ENCODE measurements around the gene SLC25A19. TPM values are rescaled to one million over a fixed set of nuclear protein-coding genes. Genes with fewer than 3 reads are reported as not detected.

SLC25A19 gene
- total RNA-seq, 1 experiment from 2014 or later = 29.0 TPM

- no peak overlapping the region for H3K4me3 ChIP-seq (ENCODE audit: low read depth in 2 of 2, low read length in 2 of 2)
- TF ChIP-seq SIN3A (IDR thresholded peaks at IDR 0.05; ENCODE audit: borderline replicate concordance, insufficient read depth, low read depth, low read length) (no peak), TCF7L2 (IDR thresholded peaks at IDR 0.05; ENCODE audit: low read depth, low read length) (no peak), POLR2AphosphoS5 (IDR thresholded peaks at IDR 0.05; ENCODE audit: low read depth, low read length) (no peak)
- 0 out of 2 replicates have a peak, but pooled peaks have one; percentile 40 for ATAC-seq
- no peak overlapping the region for H3K27ac ChIP-seq (ENCODE audit: low read length)
- POLR2A ChIA-PET = no interaction called here
- BruUV-seq (replicated peaks) = no TSS peak
- in situ Hi-C loops (cut with HindIII; ENCODE audit: low pct_unique_long_range_greater_than_20kb, low sequenced_read_pairs) (no loop called here), intact Hi-C loops (cut with micrococcal nuclease; ENCODE audit: unreplicated experiment) (no loop called here)
- H3K9me3 ChIP-seq (ENCODE audit: control insufficient read depth, insufficient read depth, low read depth, low read length) = no peaks in the 10 kb centered on the region
- CTCF ChIA-PET = interaction anchor here (0.7 to 1.6 kb wide), 2 partner anchors 12 to 17 kb away, joined by 3 to 9 read pairs; no protein-coding TSS in a partner anchor
- H3K36me3 ChIP-seq (ENCODE audit: control insufficient read depth, insufficient read depth, low read length) = no peaks in the 10 kb centered on the region
- no peaks in the 10 kb centered on the region for H3K27me3 ChIP-seq (ENCODE audit: control insufficient read depth, insufficient read depth, low read length)
- DNase-seq (ENCODE audit: low read depth, low spot score) = no peak
- H3K4me1 ChIP-seq (ENCODE audit: control insufficient read depth, insufficient read depth, low read length) = 0 out of 2 replicates have a peak, but pooled peaks cover 2% of the 10 kb centered on the region
Measured at GRCh38 chr17:75335315-75335714, 46.1 kb upstream of the SLC25A19 start.

GRCh38 chr17:75334723-75335122, 45.5 kb upstream of the SLC25A19 start:
- DNase-seq (ENCODE audit: low read depth, low spot score) (no peak), ATAC-seq (no peak)
- CTCF ChIA-PET = interaction anchor here (1.6 kb wide), 1 partner anchor 12 kb away, joined by 9 read pairs; no protein-coding TSS in a partner anchor
- H3K36me3 ChIP-seq (ENCODE audit: control insufficient read depth, insufficient read depth, low read length) = no peaks in the 10 kb centered on the region
- in situ Hi-C loops (cut with HindIII; ENCODE audit: low pct_unique_long_range_greater_than_20kb, low sequenced_read_pairs) (no loop called here), intact Hi-C loops (cut with micrococcal nuclease; ENCODE audit: unreplicated experiment) (no loop called here)
- no peaks in the 10 kb centered on the region for H3K27me3 ChIP-seq (ENCODE audit: control insufficient read depth, insufficient read depth, low read length)
- POLR2A ChIA-PET = no interaction called here
- H3K27ac ChIP-seq (ENCODE audit: low read length) = no peak overlapping the region
- no TSS peak for BruUV-seq (replicated peaks)
- H3K4me1 ChIP-seq (ENCODE audit: control insufficient read depth, insufficient read depth, low read length) = 0 out of 2 replicates have a peak, but pooled peaks cover 2% of the 10 kb centered on the region
- TF ChIP-seq CTCF (IDR thresholded peaks at IDR 0.05) (no peak), TCF7L2 (IDR thresholded peaks at IDR 0.05; ENCODE audit: low read depth, low read length) (no peak), REST (IDR thresholded peaks at IDR 0.05; ENCODE audit: insufficient read depth in 1 of 2, low read depth in 2 of 2, low read length in 1 of 2) (no peak), POLR2AphosphoS5 (IDR thresholded peaks at IDR 0.05; ENCODE audit: low read depth, low read length) (no peak), SIN3A (IDR thresholded peaks at IDR 0.05; ENCODE audit: borderline replicate concordance, insufficient read depth, low read depth, low read length) (no peak)
- H3K4me3 ChIP-seq (ENCODE audit: low read depth in 2 of 2, low read length in 2 of 2) = no peak overlapping the region
- no peaks in the 10 kb centered on the region for H3K9me3 ChIP-seq (ENCODE audit: control insufficient read depth, insufficient read depth, low read depth, low read length)

- ATAC-seq (no peak), DNase-seq (ENCODE audit: low read depth, low spot score) (no peak)
- no peak overlapping the region for H3K4me3 ChIP-seq (ENCODE audit: low read depth in 2 of 2, low read length in 2 of 2)
- TF ChIP-seq SIN3A (IDR thresholded peaks at IDR 0.05; ENCODE audit: borderline replicate concordance, insufficient read depth, low read depth, low read length) (no peak), POLR2AphosphoS5 (IDR thresholded peaks at IDR 0.05; ENCODE audit: low read depth, low read length) (no peak), REST (IDR thresholded peaks at IDR 0.05; ENCODE audit: insufficient read depth in 1 of 2, low read depth in 2 of 2, low read length in 1 of 2) (no peak), TCF7L2 (IDR thresholded peaks at IDR 0.05; ENCODE audit: low read depth, low read length) (no peak), CTCF (IDR thresholded peaks at IDR 0.05) (no peak)
- no peaks in the 10 kb centered on the region for H3K9me3 ChIP-seq (ENCODE audit: control insufficient read depth, insufficient read depth, low read depth, low read length)
- H3K27ac ChIP-seq (ENCODE audit: low read length) = no peak overlapping the region
- intact Hi-C loops (cut with micrococcal nuclease; ENCODE audit: unreplicated experiment) = no loop called here
- H3K4me1 ChIP-seq (ENCODE audit: control insufficient read depth, insufficient read depth, low read length) = 0 out of 2 replicates have a peak, but pooled peaks cover 2% of the 10 kb centered on the region
- H3K27me3 ChIP-seq (ENCODE audit: control insufficient read depth, insufficient read depth, low read length) = no peaks in the 10 kb centered on the region
- no peaks in the 10 kb centered on the region for H3K36me3 ChIP-seq (ENCODE audit: control insufficient read depth, insufficient read depth, low read length)
- in situ Hi-C loops (cut with HindIII; ENCODE audit: low pct_unique_long_range_greater_than_20kb, low sequenced_read_pairs) = no loop called here
- ChIA-PET POLR2A (interaction anchor here (0.5 kb wide), 1 partner anchor 61 kb away, joined by 3 read pairs; no protein-coding TSS in a partner anchor), CTCF (no interaction called here)
- BruUV-seq (replicated peaks) = no TSS peak
Measured at GRCh38 chr17:75331671-75332070, 42.4 kb upstream of the SLC25A19 start.
